Measurements from ENCODE around the gene PLPPR2.

The PLPPR2 gene

GRCh38 chr19:11338121-11338520, 17.1 kb upstream of the PLPPR2 start:
- TF ChIP-seq, protein P1, sequence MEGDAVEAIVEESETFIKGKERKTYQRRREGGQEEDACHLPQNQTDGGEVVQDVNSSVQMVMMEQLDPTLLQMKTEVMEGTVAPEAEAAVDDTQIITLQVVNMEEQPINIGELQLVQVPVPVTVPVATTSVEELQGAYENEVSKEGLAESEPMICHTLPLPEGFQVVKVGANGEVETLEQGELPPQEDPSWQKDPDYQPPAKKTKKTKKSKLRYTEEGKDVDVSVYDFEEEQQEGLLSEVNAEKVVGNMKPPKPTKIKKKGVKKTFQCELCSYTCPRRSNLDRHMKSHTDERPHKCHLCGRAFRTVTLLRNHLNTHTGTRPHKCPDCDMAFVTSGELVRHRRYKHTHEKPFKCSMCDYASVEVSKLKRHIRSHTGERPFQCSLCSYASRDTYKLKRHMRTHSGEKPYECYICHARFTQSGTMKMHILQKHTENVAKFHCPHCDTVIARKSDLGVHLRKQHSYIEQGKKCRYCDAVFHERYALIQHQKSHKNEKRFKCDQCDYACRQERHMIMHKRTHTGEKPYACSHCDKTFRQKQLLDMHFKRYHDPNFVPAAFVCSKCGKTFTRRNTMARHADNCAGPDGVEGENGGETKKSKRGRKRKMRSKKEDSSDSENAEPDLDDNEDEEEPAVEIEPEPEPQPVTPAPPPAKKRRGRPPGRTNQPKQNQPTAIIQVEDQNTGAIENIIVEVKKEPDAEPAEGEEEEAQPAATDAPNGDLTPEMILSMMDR (IDR thresholded peaks at IDR 0.05), result no peak

GRCh38 chr19:11338569-11339253, 16.5 kb upstream of the PLPPR2 start:
- TF ChIP-seq, protein P1 (IDR thresholded peaks at IDR 0.05), result no peak

- TF ChIP-seq, protein P1 (IDR thresholded peaks at IDR 0.05), result no peak
Observed at GRCh38 chr19:11339254-11340098, 15.8 kb upstream of the PLPPR2 start, which contains the start of gene RAB3D. Gene RAB3D (minus strand): TSS chr19:11339657. CDS start chr19:11337399, 2,258 bp downstream.

- TF ChIP-seq, protein P1 (IDR thresholded peaks at IDR 0.05), result no peak
Observed at GRCh38 chr19:11342429-11342828, 12.8 kb upstream of the PLPPR2 start.

DNA sequence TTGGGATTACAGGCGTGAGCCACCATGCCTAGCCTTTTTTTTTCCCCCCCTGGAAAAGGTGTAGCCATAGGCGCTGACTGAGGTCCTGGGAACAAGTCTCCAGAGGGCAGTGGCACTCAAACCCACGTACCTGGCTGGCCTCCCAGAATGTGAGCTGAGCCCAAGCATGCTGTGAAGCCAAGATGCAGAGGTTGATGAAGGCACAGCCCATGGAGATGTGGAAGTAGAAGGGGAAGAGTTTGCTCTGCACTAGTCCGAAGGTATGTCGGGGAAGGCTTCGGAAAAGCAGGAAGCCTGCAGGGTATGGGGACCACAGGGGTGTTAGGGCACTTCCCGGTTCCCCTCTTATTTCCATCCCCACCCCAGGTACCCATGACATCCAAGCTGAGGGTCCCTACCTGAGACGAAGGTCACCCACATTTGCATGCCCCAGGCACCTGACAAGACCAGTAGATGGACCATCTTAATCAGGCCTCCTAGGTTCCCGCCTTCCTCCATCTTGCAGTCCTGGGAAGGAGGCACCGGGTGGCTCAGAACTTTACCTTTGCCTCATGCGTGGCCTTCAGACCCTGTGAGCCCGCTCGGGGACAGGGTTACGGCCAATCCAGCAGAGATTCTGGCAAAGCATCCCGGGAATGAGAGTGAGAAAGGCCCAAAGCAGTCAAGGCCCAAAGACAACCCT, 10.0 kb upstream of the PLPPR2 start:
- TF ChIP-seq, protein P1 (IDR thresholded peaks at IDR 0.05), result no peak

- TF ChIP-seq, protein P1 (IDR thresholded peaks at IDR 0.05), result no peak
Observed at GRCh38 chr19:11346104-11346940, 8.9 kb upstream of the PLPPR2 start, which contains the start of the genes CCDC159 and TMEM205. Gene CCDC159 (plus strand): TSS chr19:11346519. CDS start chr19:11346607, 88 bp downstream. Gene TMEM205 (minus strand): TSS chr19:11346268. CDS start chr19:11345619, 649 bp downstream.
